HepG2 (cell line): ENCODE results near the gene WWTR1. TPM values are rescaled to one million over a fixed set of nuclear protein-coding genes. Genes with fewer than 3 reads are reported as not detected.

Source experiments
- ARNTL ChIP-seq: sonication (generic); formaldehyde crosslinking; IDR thresholded peaks from 2 replicates; pipeline ENCODE4 v1.4.0; 2020; ENCODE audit warnings: mild to moderate bottlenecking, missing genetic modification reagents
- DZIP1 ChIP-seq: sonication (generic); formaldehyde crosslinking; IDR thresholded peaks from 2 replicates; pipeline ENCODE4 v1.5.0; 2020; ENCODE audit warnings: mild to moderate bottlenecking, missing genetic modification reagents
- FOXM1 ChIP-seq: sonication (generic); formaldehyde crosslinking; IDR thresholded peaks from 2 replicates; pipeline ENCODE4 v1.5.0; 2020; ENCODE audit warnings: missing genetic modification reagents
- HHEX ChIP-seq: IDR thresholded peaks from 2 replicates; pipeline ENCODE4 v1.6.1; 2016; ENCODE audit warnings: control low read depth
- HNRNPLL ChIP-seq: fragments of 200-400 bp; formaldehyde crosslinking; IDR thresholded peaks from 2 replicates; pipeline ENCODE4 v1.6.1; 2017; ENCODE audit warnings: mild to moderate bottlenecking, low read depth, low read length; ENCODE audit not compliant: poor library complexity, severe bottlenecking
- KLF12 ChIP-seq: sonication (generic); formaldehyde crosslinking; IDR thresholded peaks from 2 replicates; pipeline ENCODE4 v1.4.0; 2020; ENCODE audit warnings: missing genetic modification reagents, borderline replicate concordance
- PAX8 ChIP-seq: sonication (generic); formaldehyde crosslinking; IDR thresholded peaks from 2 replicates; pipeline ENCODE4 v1.8.0; 2022; ENCODE audit warnings: mild to moderate bottlenecking, missing genetic modification reagents, borderline replicate concordance
- RCOR2 ChIP-seq: IDR thresholded peaks from 2 replicates; pipeline ENCODE4 v1.6.1; 2016; ENCODE audit warnings: missing biosample characterization, missing genetic modification reagents
- SALL2 ChIP-seq: sonication (generic); formaldehyde crosslinking; IDR thresholded peaks from 2 replicates; pipeline ENCODE4 v1.8.1; 2023; ENCODE audit warnings: mild to moderate bottlenecking, missing genetic modification reagents, inconsistent platforms
- SOX6 ChIP-seq, 2 experiments: fragments of 450-650 bp in 1 of 2; sonication (generic) in 1 of 2; formaldehyde crosslinking in 1 of 2; IDR thresholded peaks; 2 replicates each; pipeline versions ENCODE4 v1.4.0 to v1.6.1; 2017 to 2020; ENCODE audit warnings: antibody characterized with exemption in 1 of 2, mild to moderate bottlenecking in 1 of 2, missing genetic modification reagents in 1 of 2
- SP5 ChIP-seq: IDR thresholded peaks from 2 replicates; pipeline ENCODE4 v1.6.1; 2016; ENCODE audit warnings: low read depth, borderline replicate concordance
- TP53 ChIP-seq: sonication (generic); formaldehyde crosslinking; conservative IDR thresholded peaks from 2 replicates; pipeline ENCODE4 v1.4.0; 2020; ENCODE audit warnings: missing genetic modification reagents
- ZBTB2 ChIP-seq: sonication (generic); formaldehyde crosslinking; IDR thresholded peaks from 2 replicates; pipeline ENCODE4 v1.8.0; 2022; ENCODE audit warnings: low read depth, missing genetic modification reagents
- ZBTB49 ChIP-seq: sonication (generic); formaldehyde crosslinking; IDR thresholded peaks from 2 replicates; pipeline ENCODE4 v1.4.0; 2020; ENCODE audit warnings: missing genetic modification reagents, borderline replicate concordance
- ZNF205 ChIP-seq: IDR thresholded peaks from 2 replicates; pipeline ENCODE4 v1.6.1; 2018; ENCODE audit warnings: missing biosample characterization, missing genetic modification reagents
- ZNF512B ChIP-seq: sonication (generic); formaldehyde crosslinking; IDR thresholded peaks from 2 replicates; pipeline ENCODE4 v1.5.1; 2020; ENCODE audit warnings: missing genetic modification reagents, mild to moderate bottlenecking, borderline replicate concordance
- ZNF543 ChIP-seq: sonication (generic); formaldehyde crosslinking; IDR thresholded peaks from 2 replicates; pipeline ENCODE4 v1.4.0; 2020; ENCODE audit warnings: mild to moderate bottlenecking, missing genetic modification reagents
- ZNF546 ChIP-seq: sonication (generic); formaldehyde crosslinking; conservative IDR thresholded peaks from 2 replicates; pipeline ENCODE4 v1.8.1; 2023; ENCODE audit warnings: mild to moderate bottlenecking, missing genetic modification reagents
- ZNF761 ChIP-seq: sonication (generic); formaldehyde crosslinking; conservative IDR thresholded peaks from 2 replicates; pipeline ENCODE4 v1.4.0; 2020; ENCODE audit warnings: mild to moderate bottlenecking, missing genetic modification reagents
- ZNF775 ChIP-seq: sonication (generic); formaldehyde crosslinking; IDR thresholded peaks from 2 replicates; pipeline ENCODE4 v1.4.0; 2020; ENCODE audit warnings: missing genetic modification reagents, mild to moderate bottlenecking, moderate library complexity, borderline replicate concordance
- polyA plus RNA-seq, 8 experiments: library from polyadenylated mRNA; depleted of rRNA in 3 of 8; stranded (reverse) in 7 of 8; unstranded in 1 of 8; fragments of >200 nt; fragmentation: Illumina TruSeq in 4 of 8; extraction: Trizol in 4 of 8; gene quantifications; 2 replicates each; pipeline versions ENCODE4 v1.2.1 to v1.2.3, GENCODE V29; 2011 to 2016; ENCODE audit warnings: low read depth in 4 of 8, missing spikeins in 1 of 8, mixed read lengths in 1 of 8; ENCODE audit not compliant: insufficient read depth in 1 of 8
- total RNA-seq, 5 experiments: library from RNA; depleted of rRNA; stranded (reverse); fragments of >200 nt; fragmentation: Illumina TruSeq; extraction: Trizol; gene quantifications; 2 replicates each; pipeline ENCODE4 v1.2.3, GENCODE V29; 2016; ENCODE audit warnings: low read depth in 1 of 5

WWTR1 gene
- total and polyA plus RNA-seq, 2 of the 13 experiments (the other 11 are each of a cell fraction or from before 2014, with no cell fraction given), result 19.7 to 139 TPM

- TF ChIP-seq ZNF512B (no peak), PAX8 (CRISPR knock-in tag) (0 out of 2 replicates have a peak, but pooled peaks have one; percentile 32), RCOR2 (CRISPR knock-in tag) (peak; percentile 23; the same call in 1 of the 2 replicates), ZNF775 (CRISPR knock-in tag) (no peak), ARNTL (CRISPR knock-in tag) (no peak), TP53 (no peak), DZIP1 (CRISPR knock-in tag) (no peak), SALL2 (CRISPR knock-in tag) (no peak), KLF12 (CRISPR knock-in tag) (no peak), HHEX (CRISPR knock-in tag) (no peak), ZNF546 (CRISPR knock-in tag) (no peak), SOX6 (IDR thresholded peaks at IDR 0.05) (no peak), SOX6 (CRISPR knock-in tag; IDR thresholded peaks at IDR 0.05) (peak; percentile 57; the same call in 1 of the 2 replicates), HNRNPLL (no peak), ZNF205 (peak; percentile 32; the same call in 1 of the 2 replicates), SP5 (CRISPR knock-in tag) (no peak), FOXM1 (CRISPR knock-in tag) (no peak), ZNF543 (CRISPR knock-in tag) (no peak), ZBTB49 (no peak), ZNF761 (CRISPR knock-in tag) (no peak), ZBTB2 (CRISPR knock-in tag) (no peak)
Measured at GRCh38 chr3:149480326-149481017, 177.4 kb downstream of the WWTR1 start (continued).
